PC-9 (cell line): Measurements from ENCODE around the gene OR52K1.

Experiments used
- CTCF ChIP-seq: fragments of 200-600 bp; sonication (generic); conservative IDR thresholded peaks from 2 replicates; pipeline ENCODE4 v1.6.1; 2017; ENCODE audit warnings: mixed run types, antibody characterized with exemption, mild to moderate bottlenecking, moderate library complexity
- EZH2 ChIP-seq: fragments of 200-600 bp; sonication (generic); IDR thresholded peaks from 2 replicates; pipeline ENCODE4 v1.8.0; 2017; ENCODE audit warnings: antibody characterized with exemption, low read depth

- TF ChIP-seq CTCF, result no peak
- TF ChIP-seq EZH2, result no peak
Observed at GRCh38 chr11:4433856-4434255, 48.6 kb upstream of the OR52K1 start.
